GM12801 (cell line): ENCODE results near the gene SVEP1.

ENCODE experiments used
- TF ChIP-seq, protein P1 (sequence below): IDR thresholded peaks from one replicate; pipeline ENCODE4 v1.5.1; 2011; ENCODE audit warnings: control low read depth; ENCODE audit not compliant: insufficient read length; ENCODE audit errors: extremely low read depth

Gene SVEP1

DNA sequence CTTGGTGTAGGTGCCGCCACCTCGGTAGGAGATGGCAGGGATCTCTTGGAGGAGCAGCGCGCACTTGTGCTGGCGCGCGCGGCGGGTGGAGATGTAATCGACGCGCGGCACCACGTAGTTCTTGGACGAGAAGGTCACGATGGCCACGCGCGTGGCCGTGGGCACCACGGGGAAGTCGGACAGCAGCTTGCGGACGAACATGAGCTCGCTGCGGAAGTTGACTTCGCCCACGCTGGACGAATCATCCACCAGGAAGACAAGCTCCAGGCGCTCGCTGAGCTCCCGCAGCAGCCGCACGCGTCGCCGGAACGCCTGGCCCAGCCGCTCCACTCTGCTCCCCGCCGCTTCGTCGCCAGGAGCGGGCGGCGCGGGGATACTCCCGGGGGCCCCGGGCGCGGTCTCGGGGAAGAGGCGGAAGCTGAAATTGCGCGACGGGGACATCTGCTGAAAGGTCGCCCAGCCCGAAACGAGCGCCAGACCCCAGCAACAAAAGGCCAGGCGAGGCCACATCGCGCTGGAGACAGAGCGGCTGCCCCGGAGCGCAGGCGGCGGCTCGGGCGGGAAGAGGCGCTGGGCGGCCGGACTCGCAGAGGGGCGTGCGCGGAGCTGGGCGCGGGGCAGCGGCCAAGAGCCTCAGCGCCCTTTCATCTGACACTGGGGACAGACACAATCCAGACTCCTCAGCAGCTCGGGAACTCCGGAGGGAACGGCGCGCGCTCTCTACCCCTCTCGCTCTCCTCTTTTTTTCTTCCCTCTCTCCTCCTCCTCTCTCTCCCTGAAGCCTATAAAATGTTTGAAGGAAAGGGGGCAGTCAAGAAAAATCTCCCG, at the start of gene SVEP1:
Gene SVEP1 (minus strand): TSS at position 708 of the 828 bp plus-strand sequence. CDS start 198 bp downstream, at position 510.
- TF ChIP-seq, protein P1, sequence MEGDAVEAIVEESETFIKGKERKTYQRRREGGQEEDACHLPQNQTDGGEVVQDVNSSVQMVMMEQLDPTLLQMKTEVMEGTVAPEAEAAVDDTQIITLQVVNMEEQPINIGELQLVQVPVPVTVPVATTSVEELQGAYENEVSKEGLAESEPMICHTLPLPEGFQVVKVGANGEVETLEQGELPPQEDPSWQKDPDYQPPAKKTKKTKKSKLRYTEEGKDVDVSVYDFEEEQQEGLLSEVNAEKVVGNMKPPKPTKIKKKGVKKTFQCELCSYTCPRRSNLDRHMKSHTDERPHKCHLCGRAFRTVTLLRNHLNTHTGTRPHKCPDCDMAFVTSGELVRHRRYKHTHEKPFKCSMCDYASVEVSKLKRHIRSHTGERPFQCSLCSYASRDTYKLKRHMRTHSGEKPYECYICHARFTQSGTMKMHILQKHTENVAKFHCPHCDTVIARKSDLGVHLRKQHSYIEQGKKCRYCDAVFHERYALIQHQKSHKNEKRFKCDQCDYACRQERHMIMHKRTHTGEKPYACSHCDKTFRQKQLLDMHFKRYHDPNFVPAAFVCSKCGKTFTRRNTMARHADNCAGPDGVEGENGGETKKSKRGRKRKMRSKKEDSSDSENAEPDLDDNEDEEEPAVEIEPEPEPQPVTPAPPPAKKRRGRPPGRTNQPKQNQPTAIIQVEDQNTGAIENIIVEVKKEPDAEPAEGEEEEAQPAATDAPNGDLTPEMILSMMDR = no peak

DNA sequence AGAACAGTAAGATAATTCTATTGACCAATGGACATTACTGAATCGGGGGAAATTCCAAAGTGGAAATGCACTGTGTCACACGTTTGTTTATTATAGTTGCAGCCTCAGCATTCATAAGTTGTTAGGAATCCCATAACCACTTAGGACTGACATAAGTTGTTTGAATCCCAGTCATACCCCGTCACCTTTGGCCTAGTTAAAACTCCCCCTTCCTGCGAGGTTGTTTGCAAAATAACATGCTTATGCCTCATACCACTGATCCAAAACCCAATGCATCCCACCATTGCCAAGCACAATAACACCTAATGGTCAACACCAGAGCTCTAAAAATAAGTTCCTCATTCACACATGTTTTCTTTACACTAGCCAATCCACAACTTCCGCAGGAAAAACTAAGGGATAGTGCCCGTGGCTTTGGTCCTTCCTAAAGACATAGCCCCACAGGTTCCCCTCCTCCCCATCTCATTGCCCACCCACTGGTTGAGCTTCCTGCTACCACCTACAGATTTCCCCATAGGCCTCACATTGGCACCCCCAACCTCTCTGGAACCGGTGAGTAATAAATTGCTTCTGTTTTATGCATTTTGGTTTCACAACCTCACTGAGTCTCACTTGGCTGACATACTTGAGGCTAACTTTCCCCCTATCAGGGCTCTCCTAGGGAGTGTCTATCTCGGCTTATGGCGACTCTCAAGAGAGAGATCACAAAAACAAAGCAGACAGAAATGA, 46.7 kb upstream of the SVEP1 start:
- TF ChIP-seq, protein P1 = no peak

DNA sequence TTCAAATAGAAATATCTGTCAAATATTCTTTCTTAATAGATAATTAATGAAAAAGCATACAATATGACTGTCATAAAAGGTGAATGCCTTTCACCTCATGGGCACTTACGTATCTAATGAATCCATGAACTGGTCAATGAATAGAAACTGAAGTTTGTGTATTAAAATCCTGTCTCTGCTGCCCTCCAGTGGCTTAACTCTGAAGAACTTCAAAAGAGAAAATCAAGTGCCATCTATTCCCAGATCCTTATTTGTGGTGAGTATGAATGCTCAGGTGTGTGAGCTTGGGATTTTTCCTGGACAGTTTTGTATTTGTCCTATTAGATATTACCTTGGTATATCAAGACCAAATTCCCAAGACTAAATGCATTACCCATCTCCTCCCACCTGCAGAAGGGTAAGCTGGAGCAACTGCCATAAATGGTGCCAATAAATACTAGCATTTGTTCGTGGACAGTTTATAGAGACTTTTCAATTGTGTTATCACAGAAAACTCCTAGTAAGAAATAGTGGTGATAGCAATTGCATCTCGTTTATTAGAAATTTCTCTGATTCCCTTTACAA, 44.0 kb upstream of the SVEP1 start:
- TF ChIP-seq, protein P1 = no peak

DNA sequence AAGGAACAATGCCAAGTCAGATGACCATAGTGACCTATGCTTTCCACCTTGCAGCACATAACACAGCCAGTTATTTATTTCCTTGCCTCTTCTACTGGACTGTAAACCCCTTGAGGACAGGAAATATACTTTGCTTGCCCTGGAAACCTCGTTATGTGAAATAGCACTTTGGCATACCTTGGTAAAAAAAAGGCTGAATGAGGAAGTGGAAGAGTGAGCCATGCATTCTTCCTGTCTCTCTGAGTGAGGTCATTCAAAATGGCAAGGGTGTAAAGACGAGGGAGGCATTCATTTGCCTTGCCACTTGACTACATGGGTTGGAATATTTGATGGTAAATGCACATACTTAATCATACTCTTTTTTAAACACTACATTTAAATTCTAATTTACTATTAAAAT, 42.8 kb upstream of the SVEP1 start:
- TF ChIP-seq, protein P1 = no peak

DNA sequence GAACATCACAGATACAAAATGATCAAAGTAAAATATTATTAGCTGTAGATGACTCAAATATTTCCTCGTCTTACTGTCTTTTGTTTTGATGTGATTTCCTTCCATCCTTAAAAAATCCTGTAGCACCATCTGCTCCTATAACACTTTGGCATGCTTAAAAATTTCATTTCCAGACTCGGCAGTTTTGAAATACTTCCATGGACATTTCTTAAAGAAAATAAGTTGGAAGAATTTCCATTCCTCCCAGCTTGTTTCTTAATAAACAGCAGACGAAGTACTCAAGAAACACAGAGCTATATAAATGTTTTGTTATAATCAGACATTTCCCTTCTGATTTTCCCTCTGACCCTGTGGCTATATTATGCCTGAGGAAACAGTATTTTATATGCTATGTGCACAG, 41.2 kb upstream of the SVEP1 start:
- TF ChIP-seq, protein P1 = no peak

DNA sequence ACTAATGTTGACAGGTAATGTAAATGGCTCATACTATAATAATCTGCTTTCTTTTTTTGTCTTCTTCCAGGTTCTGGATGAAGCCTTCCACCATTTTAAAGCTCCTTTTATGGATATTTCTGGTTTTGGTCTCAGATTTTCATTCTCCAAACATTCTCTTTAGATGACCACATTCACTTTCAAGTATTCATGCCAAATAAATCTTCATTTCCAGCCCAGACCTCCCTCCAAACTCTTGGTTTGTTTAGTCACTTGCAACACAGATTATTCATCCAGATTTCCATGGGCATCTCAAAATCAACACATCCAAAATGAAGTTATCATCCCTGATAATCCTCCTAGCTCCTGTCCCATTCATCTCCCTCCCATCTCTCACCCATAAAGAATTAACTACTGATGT, 40.3 kb upstream of the SVEP1 start:
- TF ChIP-seq, protein P1 = no peak

DNA sequence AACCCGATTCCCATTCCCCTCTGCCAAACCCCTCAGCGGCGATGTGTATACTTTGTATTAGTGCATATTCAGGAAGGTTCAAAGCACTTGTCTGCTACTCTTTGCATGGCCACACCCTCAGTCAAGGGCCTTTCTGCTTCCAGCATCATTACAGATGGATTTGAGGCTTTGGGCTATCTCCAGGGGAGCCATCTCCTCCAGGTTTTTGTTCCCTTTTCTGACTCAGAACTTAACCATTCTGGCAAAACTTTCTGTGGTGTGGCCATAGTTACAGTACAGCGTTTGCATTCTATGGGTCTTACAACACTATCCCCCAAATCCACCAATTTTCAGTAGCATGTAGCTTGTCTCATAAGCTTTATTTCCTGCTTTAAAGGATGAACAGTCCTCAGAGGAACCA, 36.0 kb upstream of the SVEP1 start:
- TF ChIP-seq, protein P1 = no peak
